Testis (tissue), 2 donors: ENCODE results near the gene RHBG.

Experiments
- POLR2A ChIP-seq: fragments of 450-650 bp; IDR thresholded peaks from one replicate; pipeline ENCODE4 v1.6.1; 2017; ENCODE audit warnings: antibody characterized with exemption, mild to moderate bottlenecking, moderate library complexity
- TF ChIP-seq, protein P1 (sequence below), 3 experiments: fragments of 450-650 bp in 2 of 3; fragments of 200-600 bp in 1 of 3; sonication (generic) in 1 of 3; IDR thresholded peaks; one replicate each; pipeline ENCODE4 v1.5.1; 2016 to 2019; ENCODE audit warnings: antibody characterized with exemption in 3 of 3, mild to moderate bottlenecking in 2 of 3, moderate library complexity in 1 of 3

DNA sequence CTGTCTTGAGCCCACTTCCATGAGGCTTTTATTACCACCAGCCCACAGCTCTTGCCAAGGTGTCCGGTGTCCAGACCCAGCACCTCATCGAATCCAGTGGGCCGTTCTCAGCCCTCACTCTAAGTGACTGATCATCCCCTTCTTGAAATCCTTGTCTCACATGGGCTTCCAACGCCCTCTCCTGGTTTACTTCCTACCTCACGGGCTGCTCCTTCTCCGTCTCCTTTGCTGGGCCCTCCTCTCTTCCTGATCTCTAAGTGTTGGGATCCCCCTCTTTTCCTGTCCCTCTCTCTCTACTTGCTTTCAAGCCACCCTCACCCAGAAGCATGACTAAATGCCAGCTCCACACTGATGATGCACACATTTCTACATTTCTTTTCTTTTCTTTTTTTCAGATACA is 9.0 kb upstream of the RHBG start:
- TF ChIP-seq POLR2A: no peak
- TF ChIP-seq, protein P1, sequence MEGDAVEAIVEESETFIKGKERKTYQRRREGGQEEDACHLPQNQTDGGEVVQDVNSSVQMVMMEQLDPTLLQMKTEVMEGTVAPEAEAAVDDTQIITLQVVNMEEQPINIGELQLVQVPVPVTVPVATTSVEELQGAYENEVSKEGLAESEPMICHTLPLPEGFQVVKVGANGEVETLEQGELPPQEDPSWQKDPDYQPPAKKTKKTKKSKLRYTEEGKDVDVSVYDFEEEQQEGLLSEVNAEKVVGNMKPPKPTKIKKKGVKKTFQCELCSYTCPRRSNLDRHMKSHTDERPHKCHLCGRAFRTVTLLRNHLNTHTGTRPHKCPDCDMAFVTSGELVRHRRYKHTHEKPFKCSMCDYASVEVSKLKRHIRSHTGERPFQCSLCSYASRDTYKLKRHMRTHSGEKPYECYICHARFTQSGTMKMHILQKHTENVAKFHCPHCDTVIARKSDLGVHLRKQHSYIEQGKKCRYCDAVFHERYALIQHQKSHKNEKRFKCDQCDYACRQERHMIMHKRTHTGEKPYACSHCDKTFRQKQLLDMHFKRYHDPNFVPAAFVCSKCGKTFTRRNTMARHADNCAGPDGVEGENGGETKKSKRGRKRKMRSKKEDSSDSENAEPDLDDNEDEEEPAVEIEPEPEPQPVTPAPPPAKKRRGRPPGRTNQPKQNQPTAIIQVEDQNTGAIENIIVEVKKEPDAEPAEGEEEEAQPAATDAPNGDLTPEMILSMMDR (IDR thresholded peaks at IDR 0.05): no peak
